HEK293 (cell line): ENCODE results near the gene IL15RA.

Experiments
- CTCF ChIA-PET: fragments of 350-600 bp; formaldehyde crosslinking; extraction: SDS; loops from one replicate; lab custom pipeline; 2021; ENCODE audit warnings: antibody characterized with exemption; lab: Yijun Ruan, JAX
- POLR2A ChIA-PET: fragments of 300-600 bp; formaldehyde crosslinking; extraction: SDS; loops from one replicate; lab custom pipeline; 2020; ENCODE audit warnings: antibody characterized with exemption, inconsistent platforms; lab: Yijun Ruan, JAX
- H3K27ac ChIP-seq: fragments of 200-500 bp; sonication (Bioruptor generic); 2 replicates; pipeline ENCODE4 v1.5.1; 2014; ENCODE audit warnings: low read depth, low read length, control low read depth, inconsistent platforms; ENCODE audit errors: extremely low read depth
- H3K36me3 ChIP-seq, 2 experiments: fragments of 200-500 bp in 1 of 2; sonication (Bioruptor generic) in 1 of 2; 1 replicate in 1 of 2; 2 replicates in 1 of 2; pipeline ENCODE4 v1.5.1; 2014 to 2017; ENCODE audit warnings: inconsistent platforms in 2 of 2, low read length in 2 of 2; ENCODE audit not compliant: control insufficient read depth in 2 of 2, insufficient read depth in 1 of 2
- H3K4me1 ChIP-seq: fragments of 200-500 bp; sonication (Bioruptor generic); 2 replicates; pipeline ENCODE4 v1.5.1; 2014; ENCODE audit warnings: mild to moderate bottlenecking, low read length, inconsistent platforms; ENCODE audit not compliant: control insufficient read depth, insufficient read depth
- H3K4me3 ChIP-seq: 2 replicates; pipeline ENCODE4 v1.5.1; 2011; ENCODE audit warnings: low read depth, mild to moderate bottlenecking, control low read depth, low read length, moderate library complexity
- H3K9me3 ChIP-seq: fragments of 200-500 bp; sonication (Bioruptor generic); 2 replicates; pipeline ENCODE4 v1.5.1; 2014; ENCODE audit warnings: low read depth, low read length, inconsistent platforms; ENCODE audit not compliant: control insufficient read depth, insufficient read depth
- EGR2 ChIP-seq: fragments of 450-650 bp; formaldehyde crosslinking; IDR thresholded peaks from 2 replicates; pipeline ENCODE4 v1.5.1; 2016; ENCODE audit warnings: low read depth, missing biosample characterization, missing genetic modification characterization
- HOXC10 ChIP-seq: sonication (generic); formaldehyde crosslinking; IDR thresholded peaks from 2 replicates; pipeline ENCODE4 v1.8.1; 2023; ENCODE audit warnings: mild to moderate bottlenecking, missing genetic modification reagents
- KLF17 ChIP-seq: fragments of 450-650 bp; formaldehyde crosslinking; IDR thresholded peaks from 2 replicates; pipeline ENCODE4 v1.5.1; 2016; ENCODE audit warnings: missing biosample characterization, missing genetic modification characterization
- KLF7 ChIP-seq: fragments of 450-650 bp; formaldehyde crosslinking; IDR thresholded peaks from 2 replicates; pipeline ENCODE4 v1.5.1; 2016; ENCODE audit warnings: missing biosample characterization, missing genetic modification characterization, borderline replicate concordance
- KLF9 ChIP-seq: fragments of 450-650 bp; formaldehyde crosslinking; IDR thresholded peaks from 2 replicates; pipeline ENCODE4 v1.5.1; 2016; ENCODE audit warnings: missing biosample characterization, missing genetic modification characterization, low read depth
- MYNN ChIP-seq: fragments of 450-650 bp; formaldehyde crosslinking; IDR thresholded peaks from 2 replicates; pipeline ENCODE4 v1.5.1; 2016; ENCODE audit warnings: missing biosample characterization, missing genetic modification characterization, borderline replicate concordance
- PATZ1 ChIP-seq: fragments of 450-650 bp; formaldehyde crosslinking; IDR thresholded peaks from 2 replicates; pipeline ENCODE4 v1.5.1; 2016; ENCODE audit warnings: missing biosample characterization, missing genetic modification characterization
- PBX3 ChIP-seq: sonication (generic); formaldehyde crosslinking; IDR thresholded peaks from 2 replicates; pipeline ENCODE4 v1.8.1; 2022; ENCODE audit warnings: mild to moderate bottlenecking, moderate library complexity, missing genetic modification reagents
- PRDM4 ChIP-seq: fragments of 450-650 bp; formaldehyde crosslinking; IDR thresholded peaks from 2 replicates; pipeline ENCODE4 v1.5.1; 2017; ENCODE audit warnings: missing biosample characterization, missing genetic modification characterization
- REPIN1 ChIP-seq: fragments of 450-650 bp; formaldehyde crosslinking; IDR thresholded peaks from 2 replicates; pipeline ENCODE4 v1.5.1; 2017; ENCODE audit warnings: missing biosample characterization, missing genetic modification characterization, low read depth
- SETDB1 ChIP-seq: IDR thresholded peaks from one replicate; pipeline ENCODE4 v1.6.1; 2017; ENCODE audit warnings: mild to moderate bottlenecking, low read length, moderate library complexity, mixed read lengths; ENCODE audit not compliant: insufficient read length
- TSHZ1 ChIP-seq: fragments of 450-650 bp; formaldehyde crosslinking; IDR thresholded peaks from 2 replicates; pipeline ENCODE4 v1.5.1; 2016; ENCODE audit warnings: missing biosample characterization, missing genetic modification characterization, borderline replicate concordance
- ZBTB49 ChIP-seq: fragments of 450-650 bp; formaldehyde crosslinking; IDR thresholded peaks from 2 replicates; pipeline ENCODE4 v1.5.1; 2016; ENCODE audit warnings: missing biosample characterization, missing genetic modification characterization, low read depth
- ZNF138 ChIP-seq: fragments of 450-650 bp; formaldehyde crosslinking; IDR thresholded peaks from 2 replicates; pipeline ENCODE4 v1.5.1; 2016; ENCODE audit warnings: missing biosample characterization, missing genetic modification characterization, borderline replicate concordance
- ZNF140 ChIP-seq: fragments of 450-650 bp; formaldehyde crosslinking; IDR thresholded peaks from 2 replicates; pipeline ENCODE4 v1.5.1; 2016; ENCODE audit warnings: missing biosample characterization, missing genetic modification characterization
- ZNF221 ChIP-seq: fragments of 450-650 bp; formaldehyde crosslinking; IDR thresholded peaks from 2 replicates; pipeline ENCODE4 v1.5.1; 2017; ENCODE audit warnings: missing biosample characterization, missing genetic modification characterization, borderline replicate concordance
- ZNF292 ChIP-seq: fragments of 450-650 bp; formaldehyde crosslinking; IDR thresholded peaks from 2 replicates; pipeline ENCODE4 v1.5.1; 2016; ENCODE audit warnings: low read depth, missing biosample characterization, missing genetic modification characterization, borderline replicate concordance
- ZNF391 ChIP-seq: fragments of 450-650 bp; formaldehyde crosslinking; IDR thresholded peaks from 2 replicates; pipeline ENCODE4 v1.5.1; 2016; ENCODE audit warnings: low read depth, missing biosample characterization, missing genetic modification characterization, borderline replicate concordance
- ZNF394 ChIP-seq: fragments of 450-650 bp; formaldehyde crosslinking; IDR thresholded peaks from 2 replicates; pipeline ENCODE4 v1.5.1; 2016; ENCODE audit warnings: missing biosample characterization, missing genetic modification characterization, mild to moderate bottlenecking, moderate library complexity, borderline replicate concordance
- ZNF48 ChIP-seq: fragments of 450-650 bp; formaldehyde crosslinking; IDR thresholded peaks from 2 replicates; pipeline ENCODE4 v1.5.1; 2016; ENCODE audit warnings: missing biosample characterization, missing genetic modification characterization
- ZNF610 ChIP-seq: fragments of 450-650 bp; formaldehyde crosslinking; IDR thresholded peaks from 2 replicates; pipeline ENCODE4 v1.5.1; 2016; ENCODE audit warnings: missing biosample characterization, missing genetic modification characterization, borderline replicate concordance
- ZNF768 ChIP-seq: fragments of 450-650 bp; formaldehyde crosslinking; IDR thresholded peaks from 2 replicates; pipeline ENCODE4 v1.5.1; 2018; ENCODE audit warnings: missing biosample characterization, mild to moderate bottlenecking, missing genetic modification characterization
- ZNF843 ChIP-seq: fragments of 450-650 bp; formaldehyde crosslinking; IDR thresholded peaks from 2 replicates; pipeline ENCODE4 v1.5.1; 2016; ENCODE audit warnings: missing biosample characterization, missing genetic modification characterization

Gene IL15RA

GRCh38 chr10:5977471-5978229 lies at the start of gene IL15RA:
IL15RA (minus strand) TSS chr10:5977543; CDS start chr10:5977492, 51 bp downstream.
- CTCF ChIA-PET, result interaction anchor here (0.8 to 1.0 kb wide), 2 partner anchors 38 to 112 kb away, joined by 3 read pairs; no protein-coding TSS in a partner anchor
- H3K27ac ChIP-seq, result peak within 1 kb of the TSS; percentile 51; the same call in 1 of the 2 replicates
- no peak for TF ChIP-seq ZNF48 (tag by site-specific recombination)
- no peak for TF ChIP-seq ZNF292 (tag by site-specific recombination)
- peak; percentile 66 for TF ChIP-seq PATZ1 (tag by site-specific recombination)
- TF ChIP-seq ZBTB49 (tag by site-specific recombination), result no peak
- peak; percentile 78; the same call in 1 of the 2 replicates for TF ChIP-seq ZNF394 (tag by site-specific recombination)
- TF ChIP-seq HOXC10 (CRISPR knock-in tag), result peak; percentile 52; the same call in 1 of the 2 replicates
- no peak for TF ChIP-seq ZNF140 (tag by site-specific recombination)
- no peak; the same call in 1 of the 2 replicates for TF ChIP-seq PBX3
- no peak for TF ChIP-seq MYNN (tag by site-specific recombination)
- no peak for TF ChIP-seq SETDB1
- TF ChIP-seq KLF9 (tag by site-specific recombination), result peak; percentile 31; the same call in 1 of the 2 replicates
- TF ChIP-seq ZNF391 (tag by site-specific recombination), result peak; percentile 60; the same call in 1 of the 2 replicates
- no peak for TF ChIP-seq ZNF138 (tag by site-specific recombination)
- TF ChIP-seq KLF7, result no peak
- no peak for TF ChIP-seq REPIN1 (tag by site-specific recombination)
- no peak for TF ChIP-seq PRDM4 (tag by site-specific recombination)
- TF ChIP-seq ZNF221 (tag by site-specific recombination), result no peak
- TF ChIP-seq KLF17 (tag by site-specific recombination), result peak; percentile 67
- 0 out of 2 replicates have a peak, but pooled peaks have one; percentile 6 for TF ChIP-seq TSHZ1 (tag by site-specific recombination)
- 0 out of 2 replicates have a peak, but pooled peaks have one; percentile 51 for TF ChIP-seq ZNF610 (tag by site-specific recombination)
- no peak for TF ChIP-seq ZNF768 (tag by site-specific recombination)
- no peak for TF ChIP-seq ZNF843 (tag by site-specific recombination)
- no peak for TF ChIP-seq EGR2 (tag by site-specific recombination)

More at GRCh38 chr10:5977471-5978229, at the start of gene IL15RA:
- no peaks in the 10 kb centered on the region for H3K36me3 ChIP-seq
- peak within 1 kb of the TSS; percentile 86 for H3K4me3 ChIP-seq
- H3K9me3 ChIP-seq, result no peaks in the 10 kb centered on the region
- POLR2A ChIA-PET, result interaction anchor here (1.5 kb wide), 1 partner anchor 293 kb away, joined by 3 read pairs; the partner anchor contains the start of gene TASOR2
- peaks cover 2% of the 10 kb centered on the region; the same call in 1 of the 2 replicates for H3K4me1 ChIP-seq
